Activated naive CD4-positive, alpha-beta T cell treated with anti-CD3 and anti-CD28 coated beads, Interleukin-2, amount 10 ng/mL, durations not matched to agents 7 days and 5 days (primary cell): Measurements from ENCODE around the gene RETREG1.

ENCODE experiments used
- CTCF ChIA-PET: fragments of 350-600 bp; sonication (Branson Sonifier 250); formaldehyde crosslinking; loops from one replicate; lab custom pipeline; 2021; ENCODE audit warnings: antibody characterized with exemption; lab: Charles Lee
- DNase-seq: peaks from one replicate; pipeline ENCODE4 v3.0.0-alpha.2; 2020
- H3K27ac Mint-ChIP-seq: one replicate; pipeline ENCODE4 v1.8.0; 2021; ENCODE audit warnings: mild to moderate bottlenecking, moderate library complexity, mixed read lengths
- H3K27me3 Mint-ChIP-seq: one replicate; pipeline ENCODE4 v1.8.0; 2021; ENCODE audit warnings: mild to moderate bottlenecking, mixed read lengths
- H3K36me3 Mint-ChIP-seq: one replicate; pipeline ENCODE4 v1.8.0; 2021; ENCODE audit warnings: mixed read lengths
- H3K4me1 Mint-ChIP-seq: one replicate; pipeline ENCODE4 v1.8.0; 2021; ENCODE audit warnings: mixed read lengths
- H3K4me3 Mint-ChIP-seq: one replicate; pipeline ENCODE4 v1.8.0; 2021; ENCODE audit warnings: mild to moderate bottlenecking, moderate library complexity, mixed read lengths
- H3K9me3 Mint-ChIP-seq: one replicate; pipeline ENCODE4 v1.8.0; 2021; ENCODE audit warnings: mixed read lengths

Gene RETREG1

DNA sequence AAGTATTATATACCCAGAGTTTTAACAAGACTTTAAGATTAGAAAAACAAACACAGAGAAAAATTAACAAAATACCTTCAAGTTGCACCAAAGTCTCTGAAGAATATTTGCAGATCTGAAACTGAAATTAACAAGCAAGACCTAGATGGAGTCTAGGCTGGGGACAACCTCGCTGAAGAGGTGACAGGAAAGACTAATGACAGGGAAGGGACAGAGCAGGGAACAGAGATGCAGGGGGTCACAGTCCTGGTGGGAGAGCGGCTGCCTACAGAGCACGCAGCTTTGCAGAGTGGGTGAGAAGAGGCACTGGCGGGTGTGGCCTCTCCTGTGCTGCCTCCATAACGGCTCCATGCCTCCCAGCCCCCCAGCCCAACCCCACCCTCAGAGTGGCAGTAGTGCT, 13.5 kb downstream of the RETREG1 start:
- no peak for DNase-seq
- Mint-ChIP-seq H3K36me3 (peaks cover 56% of the 10 kb centered on the region), H3K4me1 (peaks cover 39% of the 10 kb centered on the region), H3K27ac (peak overlapping the region; percentile 68), H3K27me3 (no peaks in the 10 kb centered on the region), H3K4me3 (no peak overlapping the region), H3K9me3 (peaks cover 2% of the 10 kb centered on the region)
- CTCF ChIA-PET = interaction anchor here (1.8 kb wide), 1 partner anchor 63 kb away, joined by 6 read pairs; no protein-coding TSS in a partner anchor

GRCh38 chr5:16602182-16602581, 14.6 kb downstream of the RETREG1 start:
- Mint-ChIP-seq H3K4me1 (peaks cover 35% of the 10 kb centered on the region), H3K9me3 (peaks cover 2% of the 10 kb centered on the region), H3K4me3 (no peak overlapping the region), H3K27ac (no peak overlapping the region), H3K27me3 (no peaks in the 10 kb centered on the region), H3K36me3 (peaks cover 62% of the 10 kb centered on the region)
- CTCF ChIA-PET = interaction anchor here (1.8 kb wide), 1 partner anchor 64 kb away, joined by 6 read pairs; no protein-coding TSS in a partner anchor
- no peak for DNase-seq

GRCh38 chr5:16600946-16601345, 15.9 kb downstream of the RETREG1 start:
- no peaks in the 10 kb centered on the region for H3K27me3 Mint-ChIP-seq
- peaks cover 52% of the 10 kb centered on the region for H3K36me3 Mint-ChIP-seq
- CTCF ChIA-PET = no interaction called here
- H3K27ac Mint-ChIP-seq = no peak overlapping the region
- peaks cover 2% of the 10 kb centered on the region for H3K9me3 Mint-ChIP-seq
- no peak overlapping the region for H3K4me3 Mint-ChIP-seq
- H3K4me1 Mint-ChIP-seq = peaks cover 35% of the 10 kb centered on the region
- no peak for DNase-seq

- no peak overlapping the region for H3K4me3 Mint-ChIP-seq
- no peaks in the 10 kb centered on the region for H3K27me3 Mint-ChIP-seq
- peaks cover 46% of the 10 kb centered on the region for H3K36me3 Mint-ChIP-seq
- DNase-seq = no peak
- peaks cover 32% of the 10 kb centered on the region for H3K4me1 Mint-ChIP-seq
- no peak overlapping the region for H3K27ac Mint-ChIP-seq
- peaks cover 2% of the 10 kb centered on the region for H3K9me3 Mint-ChIP-seq
- CTCF ChIA-PET = no interaction called here
Measured at GRCh38 chr5:16600397-16600796, 16.4 kb downstream of the RETREG1 start.

DNA sequence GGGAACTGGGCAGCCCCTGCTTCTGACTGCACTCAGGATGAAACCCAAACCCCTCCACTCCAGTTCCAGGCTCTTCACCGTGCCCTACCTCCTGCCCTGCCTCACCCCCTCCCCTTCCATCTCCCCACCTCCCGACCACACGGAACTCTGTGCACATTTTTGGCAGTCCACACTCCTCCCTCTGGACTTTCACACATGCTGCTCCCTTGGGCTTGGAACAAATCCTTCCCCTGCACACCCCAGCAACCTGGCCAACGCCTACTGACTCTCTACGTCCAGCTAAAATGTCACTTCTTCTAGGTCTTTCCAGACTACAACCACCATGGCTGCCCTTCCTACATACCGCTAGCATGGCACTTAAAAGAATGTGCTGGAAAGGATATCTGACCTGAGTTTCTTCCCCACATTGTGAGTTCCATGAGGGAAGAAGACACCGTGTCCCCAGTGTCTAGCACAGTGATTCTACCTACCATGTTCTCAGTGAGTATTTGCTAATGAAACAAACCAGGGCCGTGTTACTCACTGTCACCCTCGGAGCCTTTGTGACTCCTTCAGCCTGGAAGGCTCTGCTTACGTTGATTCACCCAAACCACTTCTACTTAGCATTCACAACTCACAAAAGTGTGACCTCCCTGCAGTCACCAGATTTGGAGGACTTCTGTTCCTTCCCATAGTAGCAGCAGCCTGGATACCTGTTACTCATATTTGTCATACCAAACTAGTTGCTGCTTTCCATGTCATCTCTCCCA, 18.7 kb downstream of the RETREG1 start:
- peak overlapping the region; percentile 50 for H3K27ac Mint-ChIP-seq
- CTCF ChIA-PET = no interaction called here

DNA sequence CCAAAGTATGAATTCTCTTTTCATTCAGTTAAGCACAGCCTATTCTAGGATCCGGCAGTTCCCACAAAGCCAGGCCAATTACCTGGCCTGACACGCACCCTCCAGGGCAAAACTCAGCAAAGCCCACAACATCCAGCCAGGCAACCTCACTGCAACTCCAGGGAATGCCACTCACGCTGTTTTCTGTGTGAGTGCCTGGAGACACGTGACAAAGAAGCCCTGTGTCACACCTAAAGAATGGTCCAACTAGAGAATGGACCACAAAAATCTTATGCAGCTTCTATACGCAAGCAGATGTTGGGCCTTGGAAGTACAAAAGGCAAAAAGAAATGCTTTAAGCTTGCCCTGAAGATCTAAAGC, 20.2 kb downstream of the RETREG1 start:
- no peak for DNase-seq
- Mint-ChIP-seq H3K36me3 (peaks cover 36% of the 10 kb centered on the region), H3K4me3 (no peak overlapping the region), H3K4me1 (peaks cover 15% of the 10 kb centered on the region), H3K27me3 (no peaks in the 10 kb centered on the region), H3K9me3 (peaks cover 2% of the 10 kb centered on the region), H3K27ac (no peak overlapping the region)
- CTCF ChIA-PET = interaction anchor here (1.3 kb wide), 1 partner anchor 11 kb away, joined by 3 read pairs; no protein-coding TSS in a partner anchor

More for the DNA sequence above, 18.7 kb downstream of the RETREG1 start:
- no peak for DNase-seq
- Mint-ChIP-seq H3K9me3 (peaks cover 2% of the 10 kb centered on the region), H3K4me3 (no peak overlapping the region), H3K4me1 (peaks cover 16% of the 10 kb centered on the region), H3K36me3 (peaks cover 41% of the 10 kb centered on the region), H3K27me3 (no peaks in the 10 kb centered on the region)

DNA sequence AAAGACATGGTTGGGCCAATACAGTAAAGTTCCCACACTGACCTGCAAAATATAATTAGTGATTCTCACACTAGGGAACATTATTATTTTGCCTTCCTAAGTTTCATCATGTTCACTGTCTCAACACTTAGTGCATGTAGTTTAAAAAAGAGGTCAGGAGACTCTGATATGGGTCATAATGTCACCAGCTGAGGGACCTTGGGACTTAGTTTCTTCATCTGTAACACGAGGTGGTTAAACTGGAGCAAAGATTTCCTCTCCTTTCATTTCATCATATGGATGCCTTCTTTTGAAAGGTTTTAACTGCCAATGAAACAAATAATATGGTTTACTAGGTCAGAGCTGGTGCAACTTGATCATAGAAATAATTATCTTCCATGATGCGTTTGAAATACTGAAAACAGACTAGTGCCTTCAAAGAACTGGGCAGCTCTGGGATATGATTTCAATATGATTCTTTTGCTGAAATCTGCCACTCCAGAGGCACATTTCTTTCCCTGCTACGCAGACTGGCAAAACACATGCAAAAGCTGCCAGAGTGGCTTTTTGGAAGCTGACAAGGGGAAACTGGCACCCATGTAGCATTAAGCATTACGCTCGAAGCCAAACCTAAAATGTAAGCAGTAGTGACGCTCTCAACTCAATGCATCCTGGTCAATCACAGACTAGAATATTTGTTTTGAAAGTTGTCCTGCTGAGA, 20.8 kb downstream of the RETREG1 start:
- Mint-ChIP-seq H3K27me3 (no peaks in the 10 kb centered on the region), H3K4me3 (no peak overlapping the region), H3K9me3 (peaks cover 2% of the 10 kb centered on the region), H3K4me1 (peaks cover 15% of the 10 kb centered on the region), H3K27ac (no peak overlapping the region), H3K36me3 (peaks cover 36% of the 10 kb centered on the region)
- CTCF ChIA-PET = interaction anchor here (1.3 kb wide), 1 partner anchor 10 kb away, joined by 3 read pairs; no protein-coding TSS in a partner anchor
- no peak for DNase-seq

GRCh38 chr5:16593628-16594027, 23.2 kb downstream of the RETREG1 start:
- Mint-ChIP-seq H3K9me3 (peaks cover 2% of the 10 kb centered on the region), H3K36me3 (peaks cover 33% of the 10 kb centered on the region), H3K27ac (no peak overlapping the region), H3K27me3 (no peaks in the 10 kb centered on the region), H3K4me1 (no peaks in the 10 kb centered on the region), H3K4me3 (no peak overlapping the region)
- no peak for DNase-seq
- CTCF ChIA-PET = no interaction called here

DNA sequence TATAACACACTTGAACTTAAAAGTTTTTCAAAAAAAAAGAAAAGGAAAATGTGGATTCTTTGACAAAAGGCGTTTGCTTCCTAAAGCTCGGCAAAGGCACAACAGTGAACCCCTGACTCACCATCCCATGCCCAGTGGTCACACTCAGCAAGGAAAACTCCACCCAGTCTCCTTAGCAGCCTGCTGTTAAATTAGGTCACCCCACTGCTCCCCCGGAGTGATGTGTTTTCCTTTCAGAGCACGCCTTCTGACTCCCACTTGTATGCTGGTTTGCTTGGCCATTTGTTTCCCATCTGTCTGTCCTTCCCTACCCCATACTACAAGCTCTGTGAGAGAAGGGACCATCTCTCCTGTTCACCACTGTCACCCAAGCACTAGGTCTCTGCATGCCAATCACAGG, 23.8 kb downstream of the RETREG1 start:
- H3K9me3 Mint-ChIP-seq = no peaks in the 10 kb centered on the region
- no peak overlapping the region for H3K27ac Mint-ChIP-seq
- CTCF ChIA-PET = no interaction called here
- H3K4me3 Mint-ChIP-seq = no peak overlapping the region
- no peaks in the 10 kb centered on the region for H3K27me3 Mint-ChIP-seq
- peaks cover 32% of the 10 kb centered on the region for H3K36me3 Mint-ChIP-seq
- H3K4me1 Mint-ChIP-seq = no peaks in the 10 kb centered on the region
- no peak for DNase-seq

- no peaks in the 10 kb centered on the region for H3K4me1 Mint-ChIP-seq
- DNase-seq = no peak
- no peaks in the 10 kb centered on the region for H3K27me3 Mint-ChIP-seq
- no peak overlapping the region for H3K27ac Mint-ChIP-seq
- no peaks in the 10 kb centered on the region for H3K9me3 Mint-ChIP-seq
- H3K36me3 Mint-ChIP-seq = peaks cover 31% of the 10 kb centered on the region
- CTCF ChIA-PET = interaction anchor here (1.1 kb wide), 1 partner anchor 432 kb away, joined by 3 read pairs; no protein-coding TSS in a partner anchor
- H3K4me3 Mint-ChIP-seq = no peak overlapping the region
Measured at GRCh38 chr5:16592255-16592654, 24.5 kb downstream of the RETREG1 start.

DNA sequence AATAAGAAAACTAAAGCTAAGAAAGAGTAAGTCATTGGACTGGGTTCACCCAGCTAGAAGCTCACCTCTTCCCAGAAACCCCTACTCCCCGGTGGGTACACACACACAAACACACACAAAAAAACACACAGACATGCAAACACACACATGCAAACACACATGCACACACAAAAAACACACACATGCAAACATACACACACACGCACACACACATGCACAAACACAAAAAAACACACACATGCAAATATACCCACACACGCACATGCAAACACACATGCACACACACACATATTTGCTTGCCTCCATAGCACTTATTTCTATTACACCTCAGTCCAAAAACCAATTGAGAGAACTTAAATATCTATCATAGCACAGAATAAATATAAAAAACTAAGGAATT, 26.1 kb downstream of the RETREG1 start:
- Mint-ChIP-seq H3K4me1 (no peaks in the 10 kb centered on the region), H3K9me3 (no peaks in the 10 kb centered on the region), H3K27ac (no peak overlapping the region), H3K27me3 (no peaks in the 10 kb centered on the region), H3K4me3 (no peak overlapping the region), H3K36me3 (peaks cover 34% of the 10 kb centered on the region)
- DNase-seq = no peak
- CTCF ChIA-PET = no interaction called here

DNA sequence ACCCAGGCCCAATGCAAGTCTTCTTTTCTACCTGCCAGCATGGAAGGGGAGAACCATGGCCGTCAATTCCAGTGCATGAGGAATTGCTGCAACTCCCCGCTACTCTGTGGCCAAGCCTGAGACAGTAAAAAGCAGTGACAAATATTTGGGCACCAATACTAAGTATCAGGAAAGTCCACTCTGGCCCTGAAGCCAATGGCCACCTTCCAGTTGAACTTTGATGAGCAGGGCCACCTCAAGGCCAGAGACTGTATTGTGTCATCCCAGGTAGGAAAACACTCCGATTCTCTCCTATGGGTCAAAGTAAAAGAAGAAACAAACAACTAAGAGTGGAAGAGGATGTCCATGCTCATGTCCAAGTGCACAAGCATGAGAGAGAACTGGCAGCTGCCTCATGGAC, 27.1 kb downstream of the RETREG1 start:
- H3K4me1 Mint-ChIP-seq = no peaks in the 10 kb centered on the region
- no peak for DNase-seq
- no peak overlapping the region for H3K27ac Mint-ChIP-seq

GRCh38 chr5:16588434-16589214, 28.2 kb downstream of the RETREG1 start:
- peaks cover 31% of the 10 kb centered on the region for H3K36me3 Mint-ChIP-seq
- no peak for DNase-seq
- H3K4me3 Mint-ChIP-seq = no peak overlapping the region
- no peaks in the 10 kb centered on the region for H3K27me3 Mint-ChIP-seq
- H3K9me3 Mint-ChIP-seq = no peaks in the 10 kb centered on the region
- H3K4me1 Mint-ChIP-seq = peaks cover 3% of the 10 kb centered on the region
- H3K27ac Mint-ChIP-seq = no peak overlapping the region
- CTCF ChIA-PET = no interaction called here

More for the DNA sequence above, 27.1 kb downstream of the RETREG1 start:
- H3K4me3 Mint-ChIP-seq = no peak overlapping the region
- no peaks in the 10 kb centered on the region for H3K27me3 Mint-ChIP-seq
- peaks cover 31% of the 10 kb centered on the region for H3K36me3 Mint-ChIP-seq
- CTCF ChIA-PET = no interaction called here
- no peaks in the 10 kb centered on the region for H3K9me3 Mint-ChIP-seq

DNA sequence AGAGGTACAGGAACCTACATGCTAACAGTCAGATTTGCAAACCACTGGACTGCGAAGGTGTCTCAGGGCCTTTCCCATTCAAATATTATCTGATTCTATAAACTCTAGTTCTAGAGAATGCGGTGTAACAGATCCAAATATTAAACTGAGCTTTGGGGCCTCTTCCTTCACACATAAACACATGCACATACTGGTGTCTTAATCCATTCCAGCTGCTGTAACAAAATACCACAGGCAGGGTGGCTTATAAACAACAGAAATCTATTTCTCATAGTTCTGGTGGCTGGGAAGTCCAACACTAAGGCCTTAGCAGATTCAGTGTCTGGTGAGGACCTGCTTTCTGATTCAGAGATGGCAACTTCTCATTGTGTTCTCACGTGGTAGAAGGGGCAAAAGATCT, 30.2 kb downstream of the RETREG1 start:
- Mint-ChIP-seq H3K4me1 (peaks cover 3% of the 10 kb centered on the region), H3K27ac (no peak overlapping the region)
- CTCF ChIA-PET = interaction anchor here (0.9 to 2.5 kb wide), 8 partner anchors 10 to 160 kb away, joined by 3 to 11 read pairs (median 3); no protein-coding TSS in a partner anchor

More for the DNA sequence above, 30.2 kb downstream of the RETREG1 start:
- Mint-ChIP-seq H3K9me3 (no peaks in the 10 kb centered on the region), H3K4me3 (no peak overlapping the region), H3K36me3 (peaks cover 25% of the 10 kb centered on the region), H3K27me3 (no peaks in the 10 kb centered on the region)
- no peak for DNase-seq
